GM21529 (cell line): ENCODE measurements around the gene CTSZ.
"Not testable (repeated sequence)": the region's sequence is repeated elsewhere in the genome, so short reads cannot be mapped to it uniquely, and the experiment has no call there.

Experiments
- ATAC-seq: cut with Tn5 transposase; IDR thresholded peaks from one replicate; pipeline ENCODE4 v1.9.1; 2021; ENCODE audit not compliant: unreplicated experiment

The CTSZ gene

DNA sequence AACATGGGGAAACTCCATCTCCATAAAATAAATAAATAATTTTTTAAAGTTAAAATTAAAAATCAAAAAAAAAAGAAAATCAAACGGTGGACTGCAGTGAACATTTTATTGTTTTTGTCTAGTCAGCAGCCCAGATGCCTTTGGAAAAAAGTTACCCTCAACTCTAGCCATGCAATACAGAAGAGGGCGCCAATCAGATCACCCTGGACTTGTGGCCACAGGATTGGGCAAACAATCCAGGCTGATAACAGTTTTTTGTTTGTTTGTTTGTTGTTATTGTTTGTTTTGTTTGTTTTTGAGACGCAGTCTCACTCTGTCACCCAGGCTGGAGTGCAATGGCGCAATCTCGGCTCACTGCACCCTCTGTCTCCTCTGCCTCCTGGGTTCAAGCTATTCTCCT is 56.5 kb downstream of the CTSZ start:
- ATAC-seq: no peak

DNA sequence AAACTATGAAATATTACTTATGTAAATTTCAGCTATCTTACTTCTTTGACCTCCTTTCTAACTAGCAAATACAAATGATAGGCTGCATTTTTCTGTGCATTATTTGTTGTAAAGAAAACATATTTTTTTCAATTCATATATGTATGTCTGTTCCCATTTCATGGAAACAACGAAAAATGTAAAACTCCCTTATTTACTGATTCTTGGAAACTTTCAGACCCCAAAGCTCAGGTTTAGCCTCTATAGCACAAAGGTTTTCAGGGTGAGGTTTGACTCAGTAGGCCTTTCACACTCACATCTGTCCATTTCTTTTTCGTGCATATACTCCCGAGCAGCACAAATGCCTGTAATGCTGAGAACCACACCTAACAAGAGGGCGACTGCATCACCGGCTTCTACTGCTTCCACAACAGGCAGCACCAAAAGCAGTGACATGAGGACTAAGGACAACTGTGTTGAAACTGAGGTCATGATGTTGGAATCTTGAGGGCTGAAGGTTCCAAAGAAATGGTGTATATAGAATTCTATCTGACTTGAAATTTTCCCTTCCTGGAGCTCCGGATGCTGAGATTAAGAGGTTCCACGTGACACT is 59.2 kb downstream of the CTSZ start:
- not testable (repeated sequence) for ATAC-seq

DNA sequence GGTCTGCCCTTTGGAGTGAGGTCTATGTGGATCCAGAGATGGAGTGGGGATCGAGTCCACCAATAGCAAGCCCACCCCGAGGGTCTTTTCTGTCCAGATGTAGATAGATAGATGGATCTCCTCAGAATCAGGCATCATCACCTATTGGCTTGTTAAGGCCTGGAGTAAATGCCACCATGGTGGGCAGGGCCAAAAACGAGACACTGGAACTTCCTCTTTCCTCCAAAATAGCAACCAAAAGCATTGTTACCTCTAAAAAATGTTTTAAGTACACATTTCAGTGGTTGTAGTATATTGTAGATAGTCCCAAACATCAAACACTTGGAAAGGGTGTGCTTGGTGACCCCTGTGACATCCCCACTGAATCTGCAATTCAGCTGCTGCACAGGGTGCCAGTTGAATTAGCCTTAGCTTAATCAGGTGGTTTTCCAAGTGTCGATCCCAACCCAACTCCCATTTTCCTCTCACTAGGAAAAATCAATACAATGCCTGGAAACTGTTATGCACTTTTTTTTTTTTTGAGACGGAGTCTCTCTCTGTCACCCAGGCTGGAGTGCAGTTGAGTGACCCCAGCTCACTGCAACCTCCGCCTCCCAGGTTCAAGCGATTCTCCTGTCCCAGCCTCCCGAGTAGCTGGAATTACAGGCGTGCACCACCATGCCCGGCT is 61.0 kb downstream of the CTSZ start:
- no peak for ATAC-seq
